Gastroesophageal sphincter (tissue), 2 donors: ENCODE results near the gene RSL1D1.

Experiments used
- POLR2A ChIP-seq, 2 donors: fragments of 450-650 bp; IDR thresholded peaks; one replicate each; pipeline ENCODE4 v1.6.1; 2017; ENCODE audit warnings: antibody characterized with exemption in 2 of 2, mild to moderate bottlenecking in 2 of 2, moderate library complexity in 1 of 2
- POLR2AphosphoS5 ChIP-seq: sonication (generic); formaldehyde crosslinking; IDR thresholded peaks from one replicate; pipeline ENCODE4 v1.6.1; 2017; ENCODE audit warnings: antibody characterized with exemption

- TF ChIP-seq POLR2A (IDR thresholded peaks at IDR 0.05): no peak
- TF ChIP-seq POLR2AphosphoS5: no peak
Observed at GRCh38 chr16:11836650-11837244, 14.6 kb downstream of the RSL1D1 start.
